ENCODE measurements around the gene AMMECR1.

DNA sequence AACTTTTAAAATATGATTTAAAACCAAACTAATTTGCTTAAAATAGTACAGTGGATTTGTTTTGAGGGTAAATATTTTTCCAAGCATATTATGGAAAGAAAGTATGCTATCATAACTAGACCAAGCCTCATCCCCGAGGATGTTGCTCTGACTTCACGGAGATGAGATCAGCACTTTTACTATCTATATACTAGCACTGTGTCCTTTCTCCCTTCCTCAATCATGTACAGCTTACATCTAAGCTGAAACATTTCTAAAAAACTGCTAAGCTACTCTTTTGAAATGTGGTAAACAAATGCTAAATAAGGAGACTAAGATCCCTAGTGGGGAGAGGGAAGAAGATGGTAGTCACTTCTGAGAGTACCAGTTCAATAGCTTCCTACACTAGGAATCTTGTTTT lies 23.8 kb downstream of the AMMECR1 start:
- TF ChIP-seq, protein P1, sequence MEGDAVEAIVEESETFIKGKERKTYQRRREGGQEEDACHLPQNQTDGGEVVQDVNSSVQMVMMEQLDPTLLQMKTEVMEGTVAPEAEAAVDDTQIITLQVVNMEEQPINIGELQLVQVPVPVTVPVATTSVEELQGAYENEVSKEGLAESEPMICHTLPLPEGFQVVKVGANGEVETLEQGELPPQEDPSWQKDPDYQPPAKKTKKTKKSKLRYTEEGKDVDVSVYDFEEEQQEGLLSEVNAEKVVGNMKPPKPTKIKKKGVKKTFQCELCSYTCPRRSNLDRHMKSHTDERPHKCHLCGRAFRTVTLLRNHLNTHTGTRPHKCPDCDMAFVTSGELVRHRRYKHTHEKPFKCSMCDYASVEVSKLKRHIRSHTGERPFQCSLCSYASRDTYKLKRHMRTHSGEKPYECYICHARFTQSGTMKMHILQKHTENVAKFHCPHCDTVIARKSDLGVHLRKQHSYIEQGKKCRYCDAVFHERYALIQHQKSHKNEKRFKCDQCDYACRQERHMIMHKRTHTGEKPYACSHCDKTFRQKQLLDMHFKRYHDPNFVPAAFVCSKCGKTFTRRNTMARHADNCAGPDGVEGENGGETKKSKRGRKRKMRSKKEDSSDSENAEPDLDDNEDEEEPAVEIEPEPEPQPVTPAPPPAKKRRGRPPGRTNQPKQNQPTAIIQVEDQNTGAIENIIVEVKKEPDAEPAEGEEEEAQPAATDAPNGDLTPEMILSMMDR (IDR thresholded peaks at IDR 0.05 in 8 of 11, conservative IDR thresholded peaks at IDR 0.05 in 3 of 11) = no peak
- TF ChIP-seq POLR2AphosphoS5 (IDR thresholded peaks at IDR 0.05) = no peak
